GM19395 (cell line): ENCODE results near the gene FPGS.
"Not testable (repeated sequence)": the region's sequence is repeated elsewhere in the genome, so short reads cannot be mapped to it uniquely, and the experiment has no call there.

Experiments used
- ATAC-seq: cut with Tn5 transposase; IDR thresholded peaks from one replicate; pipeline ENCODE4 v1.9.1; 2021; ENCODE audit warnings: mild to moderate bottlenecking, moderate library complexity; ENCODE audit not compliant: unreplicated experiment

Gene FPGS

DNA sequence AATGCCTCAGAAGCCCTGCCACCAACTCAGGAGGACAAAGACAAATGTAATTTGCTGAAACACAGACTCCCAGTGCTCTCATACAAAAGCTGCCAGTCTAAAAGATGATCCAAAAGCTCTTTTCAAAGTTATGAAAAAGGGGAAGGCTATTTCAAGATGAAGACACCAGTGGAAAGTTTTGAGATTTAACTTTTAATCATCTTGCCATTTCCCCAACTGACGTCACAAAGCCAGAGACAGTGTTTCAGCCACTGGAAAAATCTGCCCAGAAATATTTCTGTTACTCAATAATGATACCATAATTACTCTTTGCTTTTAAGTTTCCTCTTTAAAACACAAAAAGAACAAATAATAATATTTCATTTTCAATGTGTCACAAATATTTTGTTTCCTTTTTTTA is 30.9 kb downstream of the FPGS start:
- no peak for ATAC-seq

DNA sequence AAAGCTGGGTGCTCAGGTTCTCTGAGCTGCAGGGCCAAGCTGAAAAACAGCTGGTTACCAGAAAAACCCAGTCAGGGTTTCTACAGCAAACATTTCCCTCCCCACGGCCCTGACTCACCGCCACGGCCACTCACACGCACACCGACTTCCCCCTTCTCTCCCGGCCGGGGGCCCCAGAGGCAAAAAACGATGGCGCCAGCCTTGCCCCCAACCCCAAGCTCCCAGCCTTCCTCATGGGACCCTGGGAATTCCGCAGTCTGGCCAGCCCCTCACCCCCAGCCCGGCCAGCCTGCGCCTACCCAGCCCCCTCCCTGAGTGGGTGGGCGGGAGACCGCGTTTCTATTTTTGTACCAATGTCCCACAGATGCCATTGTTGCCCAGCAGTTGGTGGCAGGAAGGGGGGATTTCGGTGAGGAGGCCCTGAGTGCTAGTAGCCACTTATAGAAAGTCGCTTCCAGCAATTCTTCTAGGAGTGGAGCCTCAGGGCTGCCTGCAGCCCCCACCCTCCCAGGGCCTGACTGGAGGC is 33.4 kb downstream of the FPGS start:
- no peak for ATAC-seq

DNA sequence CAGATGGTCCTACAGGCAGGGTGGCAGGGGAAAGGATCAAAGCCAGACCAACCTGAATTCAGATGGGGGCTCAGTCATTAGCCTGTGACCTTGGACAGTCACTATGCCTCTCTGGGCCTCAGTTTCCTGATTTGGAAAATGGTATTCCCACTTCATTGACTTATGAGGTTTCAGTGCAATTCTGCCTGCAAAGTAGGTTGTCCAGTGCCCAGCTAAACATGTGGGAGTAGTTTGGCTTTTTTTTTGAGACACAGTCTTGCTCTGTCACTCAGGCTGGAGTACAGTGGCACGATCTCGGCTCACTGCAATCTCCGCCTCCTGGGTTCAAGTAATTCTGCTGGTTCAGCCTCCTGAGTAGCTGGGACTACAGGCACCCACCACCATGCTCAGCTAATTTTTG is 33.9 kb downstream of the FPGS start:
- not testable (repeated sequence) for ATAC-seq

DNA sequence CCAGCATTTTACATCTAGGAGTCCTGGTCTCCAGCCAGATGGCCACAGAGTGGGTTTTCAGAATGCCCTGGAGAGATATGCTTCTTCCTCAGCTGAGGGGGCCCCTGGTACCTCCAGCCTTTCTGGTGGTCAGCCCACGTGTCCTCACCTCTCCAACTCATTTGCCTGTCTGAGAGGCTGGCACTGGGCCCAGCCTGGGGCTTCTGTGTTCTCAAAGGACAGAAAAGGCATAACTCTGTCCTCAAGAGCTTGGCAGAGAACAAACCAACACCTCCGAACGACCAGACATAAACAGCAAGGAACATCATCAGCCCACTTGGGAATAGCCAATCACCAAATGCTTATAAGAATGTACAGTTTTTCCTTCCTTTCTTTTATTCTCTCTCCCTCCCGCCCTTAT is 34.7 kb downstream of the FPGS start:
- no peak for ATAC-seq

DNA sequence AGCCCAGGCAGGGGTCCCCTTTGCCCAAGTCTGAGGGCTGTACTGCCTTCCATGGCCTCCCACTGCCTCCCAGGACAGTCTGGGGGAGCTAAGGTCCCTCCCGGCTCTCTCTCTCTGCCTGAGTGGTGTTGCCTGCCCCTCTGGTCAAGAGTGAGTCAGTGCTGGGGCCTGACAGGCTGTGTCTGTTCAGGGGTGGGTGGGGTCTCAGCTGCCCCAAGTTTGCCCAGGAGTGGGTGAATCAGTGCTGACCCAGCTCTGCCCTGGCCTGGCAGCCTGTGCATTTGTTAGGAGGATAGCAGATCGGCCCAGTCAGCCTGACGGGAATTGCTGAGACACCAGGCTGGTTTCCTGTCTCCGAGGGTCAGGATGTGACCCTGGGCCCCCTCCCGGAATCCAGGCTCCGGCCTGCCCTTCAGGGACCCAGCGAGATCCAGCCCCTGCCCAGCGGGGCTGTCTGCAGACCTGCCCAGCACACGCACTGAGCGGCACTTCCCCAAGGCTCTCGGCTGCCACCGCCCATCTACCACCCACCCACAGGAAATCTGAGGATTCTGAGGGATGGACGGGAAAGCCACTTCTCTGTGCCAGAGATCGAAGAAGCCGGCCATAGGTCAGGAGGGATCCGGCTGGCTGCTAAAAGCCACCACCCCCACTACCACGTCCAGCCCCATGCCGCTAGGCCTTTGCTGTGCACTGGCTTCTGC is 35.8 kb downstream of the FPGS start:
- no peak for ATAC-seq

DNA sequence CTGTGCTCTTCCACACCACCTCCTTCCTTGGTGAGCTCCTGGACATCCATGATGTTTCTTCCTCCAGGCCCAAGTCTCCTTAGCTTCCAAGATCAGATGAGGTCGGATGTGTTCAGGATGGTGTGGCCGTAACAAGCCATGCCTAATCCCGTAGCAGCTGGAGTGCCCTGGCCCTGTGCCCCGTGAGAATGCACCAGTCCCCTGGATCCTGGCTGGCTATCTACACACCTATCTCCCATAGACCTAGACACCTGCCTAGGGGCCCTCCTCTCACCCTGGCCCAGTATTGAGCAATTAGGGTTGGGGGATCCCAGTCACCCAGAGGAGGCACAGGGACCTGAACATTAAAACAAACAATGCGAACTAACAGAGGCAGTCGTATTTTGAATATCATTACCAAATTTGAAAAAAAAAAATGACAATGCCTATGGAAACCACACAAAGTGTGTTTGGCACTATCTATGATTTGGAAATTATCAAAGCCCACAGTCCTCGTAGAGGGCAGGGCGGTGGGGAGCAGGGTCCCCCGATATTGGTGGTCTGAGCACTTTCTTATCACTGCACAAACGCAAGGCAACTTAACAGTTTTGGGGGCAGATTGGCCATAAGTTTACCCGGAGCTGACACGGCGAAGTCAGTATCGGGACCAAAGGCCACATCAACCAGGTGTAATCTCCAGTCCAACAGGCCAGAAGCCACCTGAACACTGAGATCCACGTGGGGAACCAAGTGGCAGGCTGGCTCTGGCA is 38.6 kb downstream of the FPGS start:
- no peak for ATAC-seq

DNA sequence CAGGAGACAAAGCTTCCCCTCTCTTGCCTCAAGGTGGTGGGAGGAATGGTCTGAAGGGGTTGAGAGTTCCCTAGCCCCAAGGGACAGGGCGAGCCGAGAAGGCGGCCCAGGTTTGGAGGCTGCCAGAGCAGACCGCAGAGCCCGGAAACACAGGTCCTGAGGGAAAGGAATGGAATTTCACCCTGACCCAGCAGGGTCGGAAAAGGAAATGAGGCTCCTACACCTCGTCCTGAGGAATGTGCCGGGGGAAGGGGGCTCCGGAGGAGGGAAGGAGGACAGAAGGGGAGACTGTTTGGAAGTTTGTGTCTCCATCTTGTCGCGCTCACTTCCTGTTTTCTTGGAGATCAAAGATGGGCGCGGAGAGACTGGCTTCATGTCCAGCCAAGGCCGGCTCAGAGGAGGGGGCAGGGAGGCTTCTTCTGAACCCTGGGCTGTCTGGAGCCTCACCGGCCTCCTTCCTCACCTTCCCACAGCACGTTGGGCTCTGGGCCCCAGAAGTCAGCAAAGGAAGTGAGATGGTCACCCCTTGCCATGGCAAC is 42.2 kb downstream of the FPGS start:
- no peak for ATAC-seq

DNA sequence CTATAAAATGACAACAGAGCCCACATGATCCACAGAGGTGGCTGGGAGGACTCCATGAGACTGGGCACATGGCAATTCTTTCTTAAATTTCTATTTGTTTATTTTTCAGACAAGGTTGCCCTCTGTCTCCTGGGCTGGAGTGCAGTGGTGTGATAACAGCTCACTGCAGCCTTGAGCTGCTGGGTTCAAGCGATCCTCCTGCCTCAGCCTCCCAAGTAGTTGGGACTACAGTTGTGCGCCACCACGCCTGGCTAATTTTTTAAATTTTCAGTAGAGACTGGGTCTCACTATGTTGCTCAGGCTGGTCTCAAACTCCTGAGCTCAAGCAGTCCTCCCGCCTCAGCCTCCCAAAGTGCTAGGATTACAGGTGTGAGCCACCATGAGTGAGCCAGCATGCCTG is 42.9 kb downstream of the FPGS start:
- not testable (repeated sequence) for ATAC-seq

DNA sequence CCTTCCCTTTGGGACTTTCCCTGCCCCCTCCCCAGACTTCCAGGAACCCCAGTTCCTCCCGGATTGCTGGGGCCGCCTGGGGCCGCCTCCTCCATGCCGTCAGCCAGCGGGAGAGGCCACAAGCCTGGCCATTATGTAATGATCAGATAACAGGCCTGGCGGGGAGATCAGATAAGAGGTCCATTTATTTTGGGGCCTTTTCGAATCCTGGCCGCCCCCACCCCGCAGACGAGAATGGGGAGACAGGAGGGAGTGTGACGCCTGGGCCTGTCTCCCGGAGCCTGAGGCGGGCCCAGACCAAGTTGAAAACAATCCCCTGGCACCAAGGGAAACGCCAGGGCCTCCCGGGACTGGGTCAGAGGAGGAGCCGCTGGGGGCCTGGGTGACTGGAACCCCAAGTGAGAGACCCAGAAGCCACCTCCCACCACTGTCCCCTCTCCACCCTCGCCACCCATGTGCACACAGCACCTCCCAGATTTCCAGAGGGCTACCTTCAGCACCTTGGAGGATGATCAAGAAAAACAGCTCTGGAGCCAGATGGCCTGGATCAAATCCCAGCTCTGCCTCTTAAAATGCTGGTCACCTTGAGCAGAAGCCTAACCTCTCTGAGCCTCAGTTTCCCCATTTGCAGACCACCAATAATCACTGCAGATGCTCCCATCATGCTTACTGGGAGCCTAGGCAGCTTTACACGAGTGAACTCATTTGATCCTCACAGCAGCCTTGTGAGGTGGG is 43.9 kb downstream of the FPGS start:
- no peak for ATAC-seq

DNA sequence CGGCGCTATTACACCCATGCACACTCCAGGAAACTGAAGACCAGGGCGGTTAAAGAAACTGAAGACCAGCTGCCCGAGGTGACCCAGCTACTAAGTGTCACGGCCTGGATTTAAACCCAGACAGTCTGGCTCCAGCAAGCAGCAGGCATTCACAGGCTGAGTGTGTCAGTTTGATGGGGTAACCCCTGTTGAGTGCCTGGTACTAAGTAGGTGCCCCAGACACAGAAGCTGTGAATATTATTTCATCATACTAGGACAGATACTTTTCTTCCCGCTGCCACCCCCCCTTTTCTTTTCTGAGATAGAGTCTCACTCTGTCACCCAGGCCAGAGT is 44.5 kb downstream of the FPGS start:
- ATAC-seq: no peak

DNA sequence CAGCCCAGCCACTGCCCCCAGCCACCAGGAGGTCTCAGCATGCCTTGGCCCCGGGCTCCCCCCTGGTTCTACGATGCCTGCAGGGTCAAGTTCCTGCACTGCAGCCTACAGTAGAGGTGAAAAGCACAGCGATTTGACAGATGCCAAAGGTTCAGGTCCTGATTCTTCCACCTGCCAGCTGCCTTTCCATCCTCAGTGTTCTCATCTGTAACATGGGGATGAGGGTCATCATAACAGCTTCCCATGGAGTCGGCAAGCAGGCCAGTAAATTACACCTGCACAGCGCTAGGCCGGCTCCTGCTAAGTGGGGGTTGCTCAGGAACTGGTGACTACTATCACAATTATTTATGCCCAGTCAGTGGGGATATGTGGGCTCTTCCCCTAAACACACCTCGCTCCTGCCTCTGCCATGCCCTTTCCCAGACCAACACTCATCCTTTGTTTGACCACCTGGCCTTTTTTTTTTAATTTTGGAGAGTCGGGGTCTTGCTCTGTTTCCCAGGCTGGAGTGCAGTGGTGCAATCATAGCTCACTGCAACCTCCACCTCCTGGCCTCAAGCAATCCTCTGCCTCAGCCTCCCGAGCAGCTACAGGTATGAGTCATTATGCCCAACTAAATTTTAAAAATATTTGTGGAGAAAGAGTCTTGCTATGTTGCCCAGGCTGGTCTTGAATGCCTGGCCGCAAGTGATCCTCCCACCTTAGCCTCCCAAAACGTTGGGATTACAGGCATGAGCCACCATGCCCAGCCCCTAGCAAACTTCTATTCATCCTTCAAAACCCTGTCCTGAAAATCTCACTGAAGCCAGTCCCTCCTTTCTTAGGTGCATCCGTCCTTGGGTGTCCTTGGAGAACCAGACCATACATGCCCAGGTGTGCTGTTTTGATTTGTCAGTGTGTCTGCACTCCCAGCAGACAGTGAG is 45.4 kb downstream of the FPGS start:
- ATAC-seq: no peak

DNA sequence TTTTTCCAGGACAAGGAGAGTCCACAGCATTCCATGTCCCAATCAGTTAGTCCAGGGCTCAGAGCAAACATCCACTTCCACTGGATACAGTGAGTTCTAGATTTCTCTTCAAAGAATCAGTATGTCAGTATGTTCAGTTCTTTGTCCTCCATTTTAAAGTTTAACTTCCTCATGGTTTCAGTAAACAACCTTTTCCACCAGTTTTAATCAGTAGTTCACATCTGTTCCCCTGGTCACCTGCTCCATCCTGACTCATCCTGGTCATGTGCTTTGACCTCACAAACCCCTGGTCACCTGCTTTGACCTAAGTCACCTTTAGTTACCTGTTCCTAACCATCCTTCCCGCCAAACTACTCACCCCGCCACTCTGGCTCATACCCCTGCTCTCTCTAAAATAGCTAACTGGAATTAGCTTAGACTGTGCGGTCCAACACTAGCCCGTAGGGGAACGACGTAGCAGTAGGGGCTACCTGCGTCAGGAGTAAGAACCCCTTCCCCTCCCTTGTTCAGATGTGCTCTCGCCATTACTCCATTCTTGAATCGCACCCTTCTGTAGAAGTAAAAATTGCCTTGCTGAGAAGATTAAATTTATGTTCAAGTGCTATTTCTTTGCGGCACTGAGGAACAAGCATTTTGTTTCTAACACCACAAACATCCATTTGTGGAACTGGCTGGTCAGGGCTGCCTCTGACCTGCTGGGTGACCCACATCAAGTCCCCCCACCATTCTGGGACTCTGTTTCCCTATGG is 46.2 kb downstream of the FPGS start:
- ATAC-seq: no peak

DNA sequence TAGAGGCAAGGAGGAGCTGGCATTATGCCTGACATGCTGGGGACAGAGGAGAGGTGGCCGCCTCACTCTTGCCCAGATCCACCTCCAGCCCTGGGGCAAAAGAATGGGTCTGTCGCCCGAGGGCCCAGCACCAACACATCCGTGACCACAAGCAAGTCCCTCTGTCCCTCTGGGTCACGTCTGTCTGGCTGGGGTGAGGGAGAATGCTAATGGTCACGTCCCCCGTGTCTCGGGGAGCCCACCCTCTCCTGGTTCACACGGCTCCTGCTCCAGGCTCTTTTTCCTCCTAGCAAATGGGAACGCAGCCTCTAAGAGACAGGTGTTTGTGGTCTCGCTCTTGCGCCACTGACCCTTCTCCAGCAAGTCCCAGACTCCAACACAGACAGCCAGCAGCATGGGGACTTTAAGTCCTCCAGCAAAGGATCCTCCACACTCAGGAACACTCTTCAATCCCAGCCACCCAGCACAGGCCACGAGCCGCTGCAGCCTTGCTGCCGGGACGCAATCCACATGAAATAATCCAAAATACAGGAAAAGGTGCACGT is 47.7 kb downstream of the FPGS start:
- ATAC-seq: no peak

DNA sequence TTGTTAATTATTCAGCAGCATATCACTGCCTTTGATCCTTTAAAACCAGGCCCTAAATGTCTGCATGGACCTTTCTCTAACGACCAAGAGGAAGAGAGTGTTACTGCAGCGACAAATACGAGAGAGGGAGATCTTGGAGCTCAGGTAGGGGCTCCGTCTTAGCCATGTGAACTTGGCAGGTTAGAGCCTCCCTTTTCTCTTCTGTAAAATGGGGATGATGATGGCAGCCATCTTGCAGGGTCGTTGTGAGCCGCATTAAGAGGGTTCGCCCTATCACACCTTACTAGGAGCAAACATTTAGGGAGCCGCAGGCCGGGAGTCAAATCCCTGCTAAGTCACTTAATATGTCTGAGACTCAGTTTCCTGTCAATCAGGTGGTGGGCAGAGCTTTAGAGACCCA is 50.1 kb downstream of the FPGS start:
- no peak for ATAC-seq

DNA sequence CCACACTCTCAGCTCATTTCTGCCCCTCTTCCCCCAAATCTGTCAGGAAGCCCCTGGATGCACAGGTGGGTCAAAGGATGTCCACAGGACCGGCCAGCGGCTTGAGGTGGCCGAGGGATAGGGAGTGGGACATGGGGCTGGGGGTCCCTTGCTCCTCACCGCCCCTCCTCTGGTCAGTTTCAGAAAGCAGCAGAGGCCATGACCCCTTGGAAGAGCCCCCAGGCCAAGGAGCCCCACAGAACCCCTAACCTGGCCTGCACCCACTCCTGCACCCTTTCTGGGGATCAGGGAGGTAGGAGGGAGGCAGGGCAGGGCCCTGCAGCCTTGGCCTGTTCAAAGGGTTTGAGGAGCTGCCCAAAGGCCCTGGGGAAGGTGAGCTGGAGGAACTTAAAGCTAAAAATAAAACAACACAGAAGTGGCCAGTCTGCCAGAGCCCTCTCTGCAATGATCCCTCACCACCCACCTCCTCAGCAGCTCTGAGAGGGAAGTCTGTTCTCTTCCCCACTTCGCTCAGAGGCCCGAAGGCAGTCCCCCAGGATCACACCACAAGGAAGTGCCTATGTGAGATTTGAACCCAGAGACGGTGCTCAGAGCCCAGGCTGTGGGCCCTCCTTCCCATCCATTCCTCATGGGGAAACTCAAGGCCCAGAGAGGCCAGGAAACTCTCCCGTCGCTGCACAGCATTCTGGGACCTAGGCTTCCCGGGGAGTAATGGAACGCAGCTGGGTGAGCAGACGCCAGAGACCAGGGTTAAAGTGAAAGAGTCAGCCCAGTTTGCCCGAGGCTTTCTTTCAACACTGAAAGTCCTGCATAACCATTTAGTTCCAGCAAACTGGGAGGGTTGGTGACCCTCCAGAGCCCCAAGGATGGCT is 50.9 kb downstream of the FPGS start:
- no peak for ATAC-seq

DNA sequence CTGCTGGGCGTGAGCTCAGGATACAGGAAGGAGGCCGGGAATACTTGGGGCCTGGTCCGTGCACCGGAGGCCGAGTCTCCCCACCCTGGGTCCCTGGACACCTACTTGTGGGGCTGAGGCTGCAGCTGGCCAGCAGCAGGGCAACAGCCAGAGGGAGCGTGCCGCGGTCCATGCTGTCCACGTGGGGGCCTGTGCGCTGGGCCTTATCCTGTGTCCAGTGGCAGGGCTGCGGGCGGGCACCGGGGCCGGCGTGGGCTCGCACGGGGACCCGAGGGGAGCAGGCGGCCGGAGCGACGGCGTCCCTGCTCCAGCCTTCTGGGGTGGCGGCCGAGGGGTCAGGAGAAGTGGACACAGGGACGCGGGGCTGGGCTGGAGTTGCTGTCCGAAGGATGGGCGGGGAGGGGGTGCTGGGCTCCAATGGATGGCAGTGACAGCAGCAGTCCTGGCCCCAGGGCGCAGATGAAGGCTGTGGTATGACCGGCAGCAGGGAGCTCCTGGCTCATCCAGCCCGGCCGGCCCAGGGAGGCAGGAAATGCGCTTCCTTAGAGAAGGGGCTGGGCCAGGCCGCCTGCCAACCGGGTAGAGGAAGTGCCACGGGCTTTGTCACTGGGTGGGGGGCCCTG is 51.6 kb downstream of the FPGS start, which contains the start of gene ENG:
Gene ENG (minus strand): TSS at position 475 of the 623 bp plus-strand sequence. CDS start 303 bp downstream, at position 172.
- no peak for ATAC-seq

DNA sequence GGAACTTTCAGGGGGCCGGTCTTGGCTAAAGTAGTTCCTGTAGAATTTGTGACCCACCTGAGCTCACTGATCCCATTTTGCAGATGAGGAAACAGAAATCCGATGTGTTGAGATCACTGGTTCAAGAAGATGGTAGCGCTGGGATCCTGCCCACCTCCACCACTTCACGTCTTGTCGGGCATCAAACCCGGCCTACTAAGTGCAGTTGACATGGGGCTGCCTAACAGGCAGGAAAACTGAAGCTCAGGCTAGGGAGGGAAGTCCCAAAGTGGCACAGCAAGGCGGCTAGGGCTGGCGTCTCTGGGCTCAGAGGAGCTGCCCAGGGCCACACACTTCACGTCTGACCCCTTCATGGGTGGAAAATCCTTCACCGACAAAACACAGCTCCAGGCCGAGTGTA is 52.3 kb downstream of the FPGS start:
- no peak for ATAC-seq

DNA sequence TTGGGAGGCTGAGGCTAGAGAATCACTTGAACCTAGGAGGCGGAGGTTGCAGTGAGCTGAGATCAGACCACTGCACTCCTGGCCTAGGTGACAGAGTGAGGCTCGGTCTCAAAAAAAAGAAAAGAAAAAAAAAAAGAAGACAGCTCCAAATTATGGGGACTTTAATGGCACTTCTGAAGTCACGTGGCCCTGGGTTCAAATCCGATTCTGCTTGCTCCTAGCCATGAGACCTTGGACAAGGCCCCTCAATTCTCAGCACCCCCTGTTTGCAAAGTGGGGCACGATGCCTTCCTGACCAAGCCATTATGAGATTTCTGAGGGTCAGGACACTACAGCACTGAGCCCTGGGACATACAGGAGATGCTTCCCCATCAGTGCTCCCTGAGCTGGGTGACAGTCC is 52.8 kb downstream of the FPGS start:
- no peak for ATAC-seq
